HepG2 (cell line): ENCODE data around the gene CREB1. TPM values are rescaled to one million over a fixed set of nuclear protein-coding genes. Genes with fewer than 3 reads are reported as not detected.

Experiments
- DNMT1 ChIP-seq: sonication (generic); formaldehyde crosslinking; IDR thresholded peaks from 2 replicates; pipeline ENCODE4 v1.5.1; 2020; ENCODE audit warnings: mild to moderate bottlenecking, missing genetic modification reagents
- JARID2 ChIP-seq: sonication (generic); formaldehyde crosslinking; IDR thresholded peaks from 2 replicates; pipeline ENCODE4 v1.8.1; 2023; ENCODE audit warnings: missing genetic modification reagents, inconsistent platforms; ENCODE audit not compliant: insufficient replicate concordance
- JUNB ChIP-seq: sonication (generic); formaldehyde crosslinking; IDR thresholded peaks from 2 replicates; pipeline ENCODE4 v1.8.0; 2022; ENCODE audit warnings: missing genetic modification reagents, mild to moderate bottlenecking, borderline replicate concordance
- MTA1 ChIP-seq: sonication (generic); formaldehyde crosslinking; IDR thresholded peaks from 2 replicates; pipeline ENCODE4 v1.4.0; 2020; ENCODE audit warnings: missing genetic modification reagents, mild to moderate bottlenecking, borderline replicate concordance
- NFRKB ChIP-seq: fragments of 450-650 bp; IDR thresholded peaks from 2 replicates; pipeline ENCODE4 v1.6.1; 2017
- SRF ChIP-seq: IDR thresholded peaks from 2 replicates; pipeline ENCODE4 v1.6.1; 2011; ENCODE audit warnings: mild to moderate bottlenecking, low read depth, low read length, moderate library complexity
- SYNCRIP ChIP-seq: fragments of 200-400 bp; formaldehyde crosslinking; IDR thresholded peaks from 2 replicates; pipeline ENCODE4 v1.6.1; 2018; ENCODE audit warnings: mild to moderate bottlenecking, low read depth, low read length; ENCODE audit not compliant: insufficient read depth
- ZBTB38 ChIP-seq: sonication (generic); formaldehyde crosslinking; IDR thresholded peaks from 2 replicates; pipeline ENCODE4 v1.5.1; 2020; ENCODE audit warnings: mild to moderate bottlenecking, missing genetic modification reagents
- ZBTB7B ChIP-seq: sonication (generic); formaldehyde crosslinking; IDR thresholded peaks from 2 replicates; pipeline ENCODE4 v1.4.0; 2020; ENCODE audit warnings: missing genetic modification reagents
- ZFP62 ChIP-seq: sonication (generic); formaldehyde crosslinking; IDR thresholded peaks from 2 replicates; pipeline ENCODE4 v1.4.0; 2020; ENCODE audit warnings: missing genetic modification reagents
- ZNF605 ChIP-seq: sonication (generic); formaldehyde crosslinking; IDR thresholded peaks from 2 replicates; pipeline ENCODE4 v1.8.0; 2022; ENCODE audit warnings: mild to moderate bottlenecking, missing genetic modification reagents
- ZNF766 ChIP-seq: sonication (generic); formaldehyde crosslinking; IDR thresholded peaks from 2 replicates; pipeline ENCODE4 v1.5.0; 2020; ENCODE audit warnings: missing genetic modification reagents, borderline replicate concordance
- ZSCAN21 ChIP-seq: sonication (generic); formaldehyde crosslinking; IDR thresholded peaks from 2 replicates; pipeline ENCODE4 v1.8.0; 2022; ENCODE audit warnings: mild to moderate bottlenecking, missing genetic modification reagents, moderate library complexity, borderline replicate concordance
- polyA plus RNA-seq, 8 experiments: library from polyadenylated mRNA; depleted of rRNA in 3 of 8; stranded (reverse) in 7 of 8; unstranded in 1 of 8; fragments of >200 nt; fragmentation: Illumina TruSeq in 4 of 8; extraction: Trizol in 4 of 8; gene quantifications; 2 replicates each; pipeline versions ENCODE4 v1.2.1 to v1.2.3, GENCODE V29; 2011 to 2016; ENCODE audit warnings: low read depth in 4 of 8, missing spikeins in 1 of 8, mixed read lengths in 1 of 8; ENCODE audit not compliant: insufficient read depth in 1 of 8
- total RNA-seq, 5 experiments: library from RNA; depleted of rRNA; stranded (reverse); fragments of >200 nt; fragmentation: Illumina TruSeq; extraction: Trizol; gene quantifications; 2 replicates each; pipeline ENCODE4 v1.2.3, GENCODE V29; 2016; ENCODE audit warnings: low read depth in 1 of 5
- TF ChIP-seq, protein P1 (sequence below): sonication (generic); formaldehyde crosslinking; IDR thresholded peaks from 2 replicates; pipeline ENCODE4 v1.4.0; 2020; ENCODE audit warnings: missing genetic modification reagents
- TF ChIP-seq, protein P2 (sequence below): sonication (generic); formaldehyde crosslinking; IDR thresholded peaks from 2 replicates; pipeline ENCODE4 v1.4.0; 2020; ENCODE audit warnings: mild to moderate bottlenecking, missing genetic modification reagents
- TF ChIP-seq, protein P3 (sequence below): IDR thresholded peaks from 2 replicates; pipeline ENCODE4 v1.6.1; 2018; ENCODE audit warnings: missing genetic modification reagents, mild to moderate bottlenecking, missing compliant biosample characterization
- TF ChIP-seq, protein P4 (sequence below), 2 experiments: IDR thresholded peaks; 2 replicates each; pipeline ENCODE4 v1.6.1; 2011 to 2012; ENCODE audit warnings: low read length in 2 of 2, borderline replicate concordance in 1 of 2, low read depth in 1 of 2, mild to moderate bottlenecking in 1 of 2, moderate library complexity in 1 of 2

The CREB1 gene
- total and polyA plus RNA-seq, 2 of the 13 experiments (the other 11 are each of a cell fraction or from before 2014, with no cell fraction given), result 51.8 to 51.9 TPM

DNA sequence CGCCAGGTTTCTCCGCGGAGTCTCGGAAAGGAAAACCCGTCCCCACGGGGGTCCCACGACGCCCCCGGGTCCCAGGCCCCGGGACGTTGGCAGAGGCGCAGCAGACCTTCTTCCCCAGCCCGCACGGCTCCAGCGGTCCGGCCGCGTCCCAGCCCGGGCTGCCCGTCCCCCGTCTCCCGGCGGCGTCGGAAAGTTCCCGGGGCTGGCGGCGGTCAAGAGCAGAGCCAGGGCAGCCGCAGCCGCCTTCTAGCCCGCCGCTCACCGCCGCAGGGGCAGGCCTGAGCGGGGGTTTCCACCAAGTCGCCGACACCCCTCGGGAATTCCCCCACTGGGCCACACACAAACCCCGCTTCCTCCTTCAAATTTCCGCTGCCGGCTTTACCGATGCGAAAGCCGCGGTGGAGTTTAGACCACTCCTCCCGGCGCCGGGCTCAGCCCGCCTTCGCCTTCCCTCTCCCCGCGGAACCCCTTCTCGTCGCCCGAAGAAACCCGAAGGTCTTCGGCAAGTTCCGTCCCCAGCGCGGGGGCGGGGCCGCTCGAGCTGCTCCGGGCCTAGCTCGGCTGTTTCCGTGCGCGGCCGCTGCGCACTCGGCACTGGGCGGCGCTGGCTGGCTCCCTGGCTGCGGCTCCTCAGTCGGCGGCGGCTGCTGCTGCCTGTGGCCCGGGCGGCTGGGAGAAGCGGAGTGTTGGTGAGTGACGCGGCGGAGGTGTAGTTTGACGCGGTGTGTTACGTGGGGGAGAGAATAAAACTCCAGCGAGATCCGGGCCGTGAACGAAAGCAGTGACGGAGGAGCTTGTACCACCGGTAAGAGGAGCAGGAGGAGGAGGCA, at the start of gene CREB1 (continued):
- TF ChIP-seq DNMT1 (CRISPR knock-in tag) (peak; percentile 48; the same call in 1 of the 2 replicates), SRF (no peak), ZFP62 (no peak), MTA1 (CRISPR knock-in tag) (peak; percentile 86), NFRKB (no peak), ZNF766 (0 out of 2 replicates have a peak, but pooled peaks have one; percentile 28), SYNCRIP (no peak), JARID2 (no peak), ZSCAN21 (CRISPR knock-in tag) (peak; percentile 89), ZBTB7B (CRISPR knock-in tag) (peak; percentile 91), ZBTB38 (CRISPR knock-in tag) (peak; percentile 85), JUNB (no peak; the same call in 1 of the 2 replicates), ZNF605 (CRISPR knock-in tag) (peak; percentile 61; the same call in 1 of the 2 replicates)
- TF ChIP-seq, protein P1, sequence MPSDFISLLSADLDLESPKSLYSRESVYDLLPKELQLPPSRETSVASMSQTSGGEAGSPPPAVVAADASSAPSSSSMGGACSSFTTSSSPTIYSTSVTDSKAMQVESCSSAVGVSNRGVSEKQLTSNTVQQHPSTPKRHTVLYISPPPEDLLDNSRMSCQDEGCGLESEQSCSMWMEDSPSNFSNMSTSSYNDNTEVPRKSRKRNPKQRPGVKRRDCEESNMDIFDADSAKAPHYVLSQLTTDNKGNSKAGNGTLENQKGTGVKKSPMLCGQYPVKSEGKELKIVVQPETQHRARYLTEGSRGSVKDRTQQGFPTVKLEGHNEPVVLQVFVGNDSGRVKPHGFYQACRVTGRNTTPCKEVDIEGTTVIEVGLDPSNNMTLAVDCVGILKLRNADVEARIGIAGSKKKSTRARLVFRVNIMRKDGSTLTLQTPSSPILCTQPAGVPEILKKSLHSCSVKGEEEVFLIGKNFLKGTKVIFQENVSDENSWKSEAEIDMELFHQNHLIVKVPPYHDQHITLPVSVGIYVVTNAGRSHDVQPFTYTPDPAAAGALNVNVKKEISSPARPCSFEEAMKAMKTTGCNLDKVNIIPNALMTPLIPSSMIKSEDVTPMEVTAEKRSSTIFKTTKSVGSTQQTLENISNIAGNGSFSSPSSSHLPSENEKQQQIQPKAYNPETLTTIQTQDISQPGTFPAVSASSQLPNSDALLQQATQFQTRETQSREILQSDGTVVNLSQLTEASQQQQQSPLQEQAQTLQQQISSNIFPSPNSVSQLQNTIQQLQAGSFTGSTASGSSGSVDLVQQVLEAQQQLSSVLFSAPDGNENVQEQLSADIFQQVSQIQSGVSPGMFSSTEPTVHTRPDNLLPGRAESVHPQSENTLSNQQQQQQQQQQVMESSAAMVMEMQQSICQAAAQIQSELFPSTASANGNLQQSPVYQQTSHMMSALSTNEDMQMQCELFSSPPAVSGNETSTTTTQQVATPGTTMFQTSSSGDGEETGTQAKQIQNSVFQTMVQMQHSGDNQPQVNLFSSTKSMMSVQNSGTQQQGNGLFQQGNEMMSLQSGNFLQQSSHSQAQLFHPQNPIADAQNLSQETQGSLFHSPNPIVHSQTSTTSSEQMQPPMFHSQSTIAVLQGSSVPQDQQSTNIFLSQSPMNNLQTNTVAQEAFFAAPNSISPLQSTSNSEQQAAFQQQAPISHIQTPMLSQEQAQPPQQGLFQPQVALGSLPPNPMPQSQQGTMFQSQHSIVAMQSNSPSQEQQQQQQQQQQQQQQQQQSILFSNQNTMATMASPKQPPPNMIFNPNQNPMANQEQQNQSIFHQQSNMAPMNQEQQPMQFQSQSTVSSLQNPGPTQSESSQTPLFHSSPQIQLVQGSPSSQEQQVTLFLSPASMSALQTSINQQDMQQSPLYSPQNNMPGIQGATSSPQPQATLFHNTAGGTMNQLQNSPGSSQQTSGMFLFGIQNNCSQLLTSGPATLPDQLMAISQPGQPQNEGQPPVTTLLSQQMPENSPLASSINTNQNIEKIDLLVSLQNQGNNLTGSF (CRISPR knock-in tag), result peak; percentile 11
- TF ChIP-seq, protein P2, sequence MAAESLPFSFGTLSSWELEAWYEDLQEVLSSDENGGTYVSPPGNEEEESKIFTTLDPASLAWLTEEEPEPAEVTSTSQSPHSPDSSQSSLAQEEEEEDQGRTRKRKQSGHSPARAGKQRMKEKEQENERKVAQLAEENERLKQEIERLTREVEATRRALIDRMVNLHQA (CRISPR knock-in tag), result no peak
- TF ChIP-seq, protein P3, sequence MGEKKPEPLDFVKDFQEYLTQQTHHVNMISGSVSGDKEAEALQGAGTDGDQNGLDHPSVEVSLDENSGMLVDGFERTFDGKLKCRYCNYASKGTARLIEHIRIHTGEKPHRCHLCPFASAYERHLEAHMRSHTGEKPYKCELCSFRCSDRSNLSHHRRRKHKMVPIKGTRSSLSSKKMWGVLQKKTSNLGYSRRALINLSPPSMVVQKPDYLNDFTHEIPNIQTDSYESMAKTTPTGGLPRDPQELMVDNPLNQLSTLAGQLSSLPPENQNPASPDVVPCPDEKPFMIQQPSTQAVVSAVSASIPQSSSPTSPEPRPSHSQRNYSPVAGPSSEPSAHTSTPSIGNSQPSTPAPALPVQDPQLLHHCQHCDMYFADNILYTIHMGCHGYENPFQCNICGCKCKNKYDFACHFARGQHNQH, result no peak; the same call in 1 of the 2 replicates
- TF ChIP-seq, protein P4, sequence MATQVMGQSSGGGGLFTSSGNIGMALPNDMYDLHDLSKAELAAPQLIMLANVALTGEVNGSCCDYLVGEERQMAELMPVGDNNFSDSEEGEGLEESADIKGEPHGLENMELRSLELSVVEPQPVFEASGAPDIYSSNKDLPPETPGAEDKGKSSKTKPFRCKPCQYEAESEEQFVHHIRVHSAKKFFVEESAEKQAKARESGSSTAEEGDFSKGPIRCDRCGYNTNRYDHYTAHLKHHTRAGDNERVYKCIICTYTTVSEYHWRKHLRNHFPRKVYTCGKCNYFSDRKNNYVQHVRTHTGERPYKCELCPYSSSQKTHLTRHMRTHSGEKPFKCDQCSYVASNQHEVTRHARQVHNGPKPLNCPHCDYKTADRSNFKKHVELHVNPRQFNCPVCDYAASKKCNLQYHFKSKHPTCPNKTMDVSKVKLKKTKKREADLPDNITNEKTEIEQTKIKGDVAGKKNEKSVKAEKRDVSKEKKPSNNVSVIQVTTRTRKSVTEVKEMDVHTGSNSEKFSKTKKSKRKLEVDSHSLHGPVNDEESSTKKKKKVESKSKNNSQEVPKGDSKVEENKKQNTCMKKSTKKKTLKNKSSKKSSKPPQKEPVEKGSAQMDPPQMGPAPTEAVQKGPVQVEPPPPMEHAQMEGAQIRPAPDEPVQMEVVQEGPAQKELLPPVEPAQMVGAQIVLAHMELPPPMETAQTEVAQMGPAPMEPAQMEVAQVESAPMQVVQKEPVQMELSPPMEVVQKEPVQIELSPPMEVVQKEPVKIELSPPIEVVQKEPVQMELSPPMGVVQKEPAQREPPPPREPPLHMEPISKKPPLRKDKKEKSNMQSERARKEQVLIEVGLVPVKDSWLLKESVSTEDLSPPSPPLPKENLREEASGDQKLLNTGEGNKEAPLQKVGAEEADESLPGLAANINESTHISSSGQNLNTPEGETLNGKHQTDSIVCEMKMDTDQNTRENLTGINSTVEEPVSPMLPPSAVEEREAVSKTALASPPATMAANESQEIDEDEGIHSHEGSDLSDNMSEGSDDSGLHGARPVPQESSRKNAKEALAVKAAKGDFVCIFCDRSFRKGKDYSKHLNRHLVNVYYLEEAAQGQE (IDR thresholded peaks at IDR 0.05; ENCODE audit: borderline replicate concordance in 1 of 2, low read depth in 1 of 2, low read length in 2 of 2), result peak in 1 of 2 experiments; percentile 26; a peak in 2 of 4 replicates
